Loucy (cell line): Measurements from ENCODE around the gene TIGD3.

Experiments used
- EZH2phosphoT487 ChIP-seq: fragments of 200-600 bp; IDR thresholded peaks from 2 replicates; pipeline ENCODE4 v1.6.1; 2018; ENCODE audit warnings: antibody characterized with exemption, mild to moderate bottlenecking, moderate library complexity, borderline replicate concordance
- TF ChIP-seq, protein P1 (sequence below): fragments of 200-600 bp; sonication (generic); conservative IDR thresholded peaks from 2 replicates; pipeline ENCODE4 v1.5.1; 2014; ENCODE audit warnings: mild to moderate bottlenecking, antibody characterized with exemption, low read length

DNA sequence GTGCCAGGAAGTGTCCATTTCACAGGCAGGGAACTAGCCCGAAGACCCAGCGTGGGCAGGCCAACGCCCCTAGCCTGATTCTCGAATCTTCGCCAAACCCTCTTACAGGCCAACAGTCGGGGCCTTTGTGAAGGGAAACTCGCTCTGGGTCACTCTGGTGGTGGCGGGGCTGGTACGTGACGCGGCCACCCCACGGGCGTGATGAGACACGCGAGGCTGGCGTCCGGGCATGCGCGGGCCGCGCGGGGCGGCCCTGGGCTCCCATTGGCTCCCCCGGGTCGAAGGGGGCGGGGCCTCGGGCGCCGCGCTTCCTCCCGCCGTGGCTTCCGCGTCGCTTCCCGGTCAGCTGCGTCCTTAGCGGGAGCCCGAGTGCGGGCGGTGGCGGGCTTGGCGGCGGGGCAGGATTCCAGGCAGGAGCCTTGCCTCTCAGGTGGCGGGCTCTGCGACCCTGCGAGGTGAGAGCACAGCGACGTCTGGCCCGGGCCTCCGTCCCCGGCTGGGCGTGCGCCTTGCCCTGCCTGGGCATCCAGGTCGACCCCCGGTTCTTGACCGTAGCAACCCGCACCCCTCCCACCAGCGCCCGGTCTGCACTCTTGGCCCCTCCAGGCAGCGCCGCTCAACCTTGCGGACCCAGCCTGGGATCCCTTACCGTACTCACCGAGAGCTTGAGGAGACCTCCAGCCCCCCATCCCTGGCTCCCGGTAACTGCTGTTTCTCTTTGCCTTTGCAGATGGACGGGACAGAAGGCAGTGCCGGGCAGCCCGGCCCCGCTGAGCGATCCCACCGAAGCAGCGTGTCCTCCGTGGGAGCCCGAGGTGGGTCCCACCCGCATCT is 32.0 kb downstream of the TIGD3 start, which contains the start of gene FRMD8:
- TF ChIP-seq, protein P1, sequence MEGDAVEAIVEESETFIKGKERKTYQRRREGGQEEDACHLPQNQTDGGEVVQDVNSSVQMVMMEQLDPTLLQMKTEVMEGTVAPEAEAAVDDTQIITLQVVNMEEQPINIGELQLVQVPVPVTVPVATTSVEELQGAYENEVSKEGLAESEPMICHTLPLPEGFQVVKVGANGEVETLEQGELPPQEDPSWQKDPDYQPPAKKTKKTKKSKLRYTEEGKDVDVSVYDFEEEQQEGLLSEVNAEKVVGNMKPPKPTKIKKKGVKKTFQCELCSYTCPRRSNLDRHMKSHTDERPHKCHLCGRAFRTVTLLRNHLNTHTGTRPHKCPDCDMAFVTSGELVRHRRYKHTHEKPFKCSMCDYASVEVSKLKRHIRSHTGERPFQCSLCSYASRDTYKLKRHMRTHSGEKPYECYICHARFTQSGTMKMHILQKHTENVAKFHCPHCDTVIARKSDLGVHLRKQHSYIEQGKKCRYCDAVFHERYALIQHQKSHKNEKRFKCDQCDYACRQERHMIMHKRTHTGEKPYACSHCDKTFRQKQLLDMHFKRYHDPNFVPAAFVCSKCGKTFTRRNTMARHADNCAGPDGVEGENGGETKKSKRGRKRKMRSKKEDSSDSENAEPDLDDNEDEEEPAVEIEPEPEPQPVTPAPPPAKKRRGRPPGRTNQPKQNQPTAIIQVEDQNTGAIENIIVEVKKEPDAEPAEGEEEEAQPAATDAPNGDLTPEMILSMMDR: no peak
- no peak for TF ChIP-seq EZH2phosphoT487
